MV-4-11 (cell line): ENCODE data around the gene APOOL.
A peak's percentile ranks its signal among the peaks of the same experiment; 100 is the strongest.
"Not testable (repeated sequence)": the region's sequence is repeated elsewhere in the genome, so short reads cannot be mapped to it uniquely, and the experiment has no call there.

Source experiments
- DNase-seq: peaks from one replicate; lab custom pipeline; 2025; lab: John Stamatoyannopoulos, UW

The APOOL gene

GRCh38 chrX:85003655-85004244 lies at the start of gene APOOL:
TSS of gene APOOL (plus strand) at chrX:85003877. CDS start at chrX:85003913, 36 bp downstream.
- DNase-seq: peak; percentile 81

GRCh38 chrX:84956304-84956703 lies 47.4 kb upstream of the APOOL start:
- peak; percentile 0 for DNase-seq

- no peak for DNase-seq
These were observed 28.9 kb upstream of the APOOL start for GRCh38 chrX:84974803-84975202.

- DNase-seq: not testable (repeated sequence)
These were observed 11.9 kb upstream of the APOOL start for GRCh38 chrX:84991739-84992138.

- no peak for DNase-seq
These were observed 10.5 kb upstream of the APOOL start for GRCh38 chrX:84993150-84993549.

- DNase-seq: no peak
These were observed 2.3 kb upstream of the APOOL start for GRCh38 chrX:85001344-85001743.

GRCh38 chrX:85004255-85004654 lies 578 bp downstream of the APOOL start:
- DNase-seq: peak; percentile 0

GRCh38 chrX:85012098-85012497 lies 8.4 kb downstream of the APOOL start:
- no peak for DNase-seq

GRCh38 chrX:85015351-85015750 lies 11.7 kb downstream of the APOOL start:
- not testable (repeated sequence) for DNase-seq

- no peak for DNase-seq
These were observed 14.0 kb downstream of the APOOL start for GRCh38 chrX:85017721-85018120.

- no peak for DNase-seq
These were observed 14.8 kb downstream of the APOOL start for GRCh38 chrX:85018471-85018870.

- DNase-seq: no peak
These were observed 16.5 kb downstream of the APOOL start for GRCh38 chrX:85020216-85020615.

- no peak for DNase-seq
These were observed 20.4 kb downstream of the APOOL start for GRCh38 chrX:85024044-85024443.

GRCh38 chrX:85024562-85024961 lies 20.9 kb downstream of the APOOL start:
- DNase-seq: no peak

- DNase-seq: no peak
These were observed 22.5 kb downstream of the APOOL start for GRCh38 chrX:85026170-85026569.

- DNase-seq: no peak
These were observed 25.4 kb downstream of the APOOL start for GRCh38 chrX:85029043-85029442.

GRCh38 chrX:85031505-85031904 lies 27.8 kb downstream of the APOOL start:
- no peak for DNase-seq

- no peak for DNase-seq
These were observed 33.4 kb downstream of the APOOL start for GRCh38 chrX:85037114-85037513.

GRCh38 chrX:85051627-85052026 lies 48.0 kb downstream of the APOOL start:
- no peak for DNase-seq

GRCh38 chrX:85052205-85052604 lies 48.5 kb downstream of the APOOL start:
- DNase-seq: no peak

- DNase-seq: no peak
These were observed 49.1 kb downstream of the APOOL start for GRCh38 chrX:85052636-85053343.

- DNase-seq: no peak
These were observed 62.0 kb downstream of the APOOL start for GRCh38 chrX:85065512-85066198.

- not testable (repeated sequence) for DNase-seq
These were observed 73.6 kb downstream of the APOOL start for GRCh38 chrX:85077247-85077646.
